Measurements from ENCODE around the gene PDP2.

GRCh38 chr16:66871840-66872239, 8.5 kb upstream of the PDP2 start:
- no peak for TF ChIP-seq CTCF (IDR thresholded peaks at IDR 0.05)
- TF ChIP-seq POLR2A (IDR thresholded peaks at IDR 0.05) = no peak

Data from adrenal gland (tissue), 5 donors.